OCI-LY1 (cell line): ENCODE measurements around the gene TMEM229B.

Experiments
- H2AFZ ChIP-seq: fragments of 200-600 bp; sonication (generic), shearing (Covaris generic); 2 replicates; pipeline ENCODE4 v1.6.0; 2014; ENCODE audit warnings: antibody characterized with exemption, mild to moderate bottlenecking, low read length
- H3F3A ChIP-seq: fragments of 200-600 bp; sonication (generic), shearing (Covaris generic); 2 replicates; pipeline ENCODE4 v1.6.0; 2014; ENCODE audit warnings: mild to moderate bottlenecking, antibody characterized with exemption, low read length, moderate library complexity; ENCODE audit not compliant: insufficient read depth
- H3K27ac ChIP-seq: fragments of 200-600 bp; sonication (generic); 2 replicates; pipeline ENCODE4 v1.5.1; 2014; ENCODE audit warnings: low read length, mixed run types, mild to moderate bottlenecking, low read depth; ENCODE audit not compliant: poor library complexity, severe bottlenecking
- H3K27me3 ChIP-seq: fragments of 200-600 bp; sonication (generic); 2 replicates; pipeline ENCODE4 v1.6.0; 2014; ENCODE audit warnings: antibody characterized with exemption, mild to moderate bottlenecking, low read length, moderate library complexity; ENCODE audit not compliant: insufficient read depth
- H3K36me3 ChIP-seq: fragments of 200-600 bp; sonication (generic); 2 replicates; pipeline ENCODE4 v1.6.1; 2014; ENCODE audit warnings: mild to moderate bottlenecking, antibody characterized with exemption, low read length, moderate library complexity, mixed read lengths; ENCODE audit not compliant: insufficient read depth
- H3K4me1 ChIP-seq: fragments of 200-600 bp; sonication (generic); 2 replicates; pipeline ENCODE4 v1.5.1; 2014; ENCODE audit warnings: mild to moderate bottlenecking, low read length, moderate library complexity; ENCODE audit not compliant: insufficient read depth, severe bottlenecking
- H3K4me2 ChIP-seq: fragments of 200-600 bp; sonication (generic), shearing (Covaris generic); 2 replicates; pipeline ENCODE4 v1.6.1; 2014; ENCODE audit warnings: low read length
- H3K4me3 ChIP-seq: fragments of 200-600 bp; sonication (generic); 2 replicates; pipeline ENCODE4 v1.5.1; 2014; ENCODE audit warnings: low read length, low read depth, mild to moderate bottlenecking, mixed read lengths; ENCODE audit not compliant: poor library complexity, severe bottlenecking
- H3K79me2 ChIP-seq: fragments of 200-600 bp; shearing (Covaris generic); 2 replicates; pipeline ENCODE4 v1.6.1; 2016; ENCODE audit warnings: mixed run types, low read length, mixed read lengths; ENCODE audit not compliant: insufficient read depth
- H3K9ac ChIP-seq: fragments of 200-600 bp; sonication (generic), shearing (Covaris generic); 2 replicates; pipeline ENCODE4 v1.6.1; 2014; ENCODE audit warnings: mild to moderate bottlenecking, low read length, mixed read lengths
- H3K9me2 ChIP-seq: fragments of 200-600 bp; sonication (generic), shearing (Covaris generic); 2 replicates; pipeline ENCODE4 v1.6.1; 2014; ENCODE audit warnings: low read depth, mild to moderate bottlenecking, low read length, mixed read lengths
- H3K9me3 ChIP-seq: fragments of 200-600 bp; shearing (Covaris generic); 2 replicates; pipeline ENCODE4 v1.6.1; 2014; ENCODE audit warnings: low read length, mixed read lengths
- H4K20me1 ChIP-seq: fragments of 200-600 bp; sonication (generic), shearing (Covaris generic); 2 replicates; pipeline ENCODE4 v1.6.0; 2016; ENCODE audit warnings: mild to moderate bottlenecking, low read length; ENCODE audit not compliant: insufficient read depth
- CTCF ChIP-seq: fragments of 200-600 bp; sonication (generic), shearing (Covaris generic); IDR thresholded peaks from 2 replicates; pipeline ENCODE4 v1.5.1; 2017; ENCODE audit warnings: mild to moderate bottlenecking, antibody characterized with exemption, low read length, moderate library complexity, mixed read lengths
- EZH2 ChIP-seq: fragments of 200-600 bp; sonication (generic), shearing (Covaris generic); IDR thresholded peaks from 2 replicates; pipeline ENCODE4 v1.8.0; 2017; ENCODE audit warnings: borderline replicate concordance, mixed run types, mild to moderate bottlenecking, antibody characterized with exemption, low read length, moderate library complexity, mixed read lengths

TMEM229B gene

GRCh38 chr14:67425608-67426007, 62.9 kb downstream of the TMEM229B start:
- no peak overlapping the region for H3K4me3 ChIP-seq
- no peaks in the 10 kb centered on the region for H4K20me1 ChIP-seq
- H3K4me2 ChIP-seq, result no peak overlapping the region
- no peak for TF ChIP-seq EZH2
- TF ChIP-seq CTCF, result no peak
- no peak overlapping the region for H3K9ac ChIP-seq
- H3K36me3 ChIP-seq, result no peaks in the 10 kb centered on the region
- H3F3A ChIP-seq, result no peaks in the 10 kb centered on the region
- no peak overlapping the region for H2AFZ ChIP-seq
- H3K4me1 ChIP-seq, result no peaks in the 10 kb centered on the region
- H3K9me3 ChIP-seq, result no peaks in the 10 kb centered on the region
- H3K27ac ChIP-seq, result no peak overlapping the region
- no peaks in the 10 kb centered on the region for H3K79me2 ChIP-seq
- H3K27me3 ChIP-seq, result 0 out of 2 replicates have a peak, but pooled peaks cover 2% of the 10 kb centered on the region
- H3K9me2 ChIP-seq, result no peaks in the 10 kb centered on the region

- Histone ChIP-seq H3K4me1 (no peaks in the 10 kb centered on the region), H3K4me3 (no peak overlapping the region), H3K9me3 (no peaks in the 10 kb centered on the region), H3K4me2 (no peak overlapping the region), H3K27me3 (no peaks in the 10 kb centered on the region), H3K9ac (no peak overlapping the region), H3K79me2 (no peaks in the 10 kb centered on the region), H3F3A (no peaks in the 10 kb centered on the region), H3K27ac (no peak overlapping the region), H3K9me2 (no peaks in the 10 kb centered on the region), H4K20me1 (no peaks in the 10 kb centered on the region), H3K36me3 (no peaks in the 10 kb centered on the region), H2AFZ (no peak overlapping the region)
- TF ChIP-seq EZH2 (no peak), CTCF (no peak)
These were observed 64.0 kb downstream of the TMEM229B start for GRCh38 chr14:67424539-67424938.

GRCh38 chr14:67423424-67423823, 65.1 kb downstream of the TMEM229B start:
- H3K4me2 ChIP-seq, result no peak overlapping the region
- H4K20me1 ChIP-seq, result no peaks in the 10 kb centered on the region
- no peaks in the 10 kb centered on the region for H3K36me3 ChIP-seq
- no peaks in the 10 kb centered on the region for H3K27me3 ChIP-seq
- H3K4me1 ChIP-seq, result no peaks in the 10 kb centered on the region
- TF ChIP-seq EZH2 (no peak), CTCF (no peak)
- H3K79me2 ChIP-seq, result no peaks in the 10 kb centered on the region
- H3F3A ChIP-seq, result no peaks in the 10 kb centered on the region
- no peak overlapping the region for H3K9ac ChIP-seq
- no peak overlapping the region for H3K4me3 ChIP-seq
- no peaks in the 10 kb centered on the region for H3K9me3 ChIP-seq
- no peak overlapping the region for H2AFZ ChIP-seq
- H3K27ac ChIP-seq, result no peak overlapping the region
- no peaks in the 10 kb centered on the region for H3K9me2 ChIP-seq
